Endothelial cell of umbilical vein (primary cell): ENCODE measurements around the gene ZNF384.

Experiments used
- EZH2 ChIP-seq: IDR thresholded peaks from 2 replicates; pipeline ENCODE4 v1.6.1; 2012; ENCODE audit warnings: borderline replicate concordance, low read depth, mild to moderate bottlenecking, moderate library complexity, low read length, inconsistent platforms; ENCODE audit not compliant: severe bottlenecking
- FOS ChIP-seq: IDR thresholded peaks from 2 replicates; pipeline ENCODE4 v1.6.1; 2011; ENCODE audit warnings: mild to moderate bottlenecking, low read length, moderate library complexity, borderline replicate concordance; ENCODE audit not compliant: insufficient read depth
- GATA2 ChIP-seq: IDR thresholded peaks from 2 replicates; pipeline ENCODE4 v1.7.0; 2011; ENCODE audit warnings: low read depth, mild to moderate bottlenecking, moderate library complexity, mixed read lengths, low read length; ENCODE audit not compliant: insufficient read length, insufficient read depth
- JUN ChIP-seq: IDR thresholded peaks from 2 replicates; pipeline ENCODE4 v1.6.1; 2011; ENCODE audit warnings: borderline replicate concordance, low read depth; ENCODE audit not compliant: insufficient read length, insufficient read depth
- MYC ChIP-seq: IDR thresholded peaks from one replicate; pipeline ENCODE4 v1.6.1; 2011; ENCODE audit warnings: mild to moderate bottlenecking, low read depth, low read length
- POLR2A ChIP-seq: IDR thresholded peaks from 2 replicates; pipeline ENCODE4 v1.6.1; 2012; ENCODE audit warnings: low read depth, mild to moderate bottlenecking, control low read depth, low read length
- POLR2AphosphoS5 ChIP-seq: IDR thresholded peaks from 2 replicates; pipeline ENCODE4 v1.6.1; 2012; ENCODE audit warnings: low read depth, mild to moderate bottlenecking, control low read depth, low read length, moderate library complexity; ENCODE audit not compliant: insufficient read depth
- TF ChIP-seq, protein P1 (sequence below), 2 donors: IDR thresholded peaks; 1 replicate in 1 of 2; 2 replicates in 1 of 2; pipeline ENCODE4 v1.5.1; 2011; ENCODE audit warnings: low read length in 2 of 2, mild to moderate bottlenecking in 2 of 2, moderate library complexity in 2 of 2, control low read depth in 1 of 2, inconsistent platforms in 1 of 2, low read depth in 1 of 2; ENCODE audit not compliant: insufficient read depth in 1 of 2; ENCODE audit errors: extremely low read depth in 1 of 2
- TF ChIP-seq, protein P2 (sequence below): IDR thresholded peaks from 2 replicates; pipeline ENCODE4 v1.6.1; 2011; ENCODE audit not compliant: insufficient read depth, insufficient read length

- TF ChIP-seq POLR2A (no peak), FOS (no peak), MYC (no peak), EZH2 (no peak), GATA2 (no peak), POLR2AphosphoS5 (no peak), JUN (no peak)
- TF ChIP-seq, protein P1, sequence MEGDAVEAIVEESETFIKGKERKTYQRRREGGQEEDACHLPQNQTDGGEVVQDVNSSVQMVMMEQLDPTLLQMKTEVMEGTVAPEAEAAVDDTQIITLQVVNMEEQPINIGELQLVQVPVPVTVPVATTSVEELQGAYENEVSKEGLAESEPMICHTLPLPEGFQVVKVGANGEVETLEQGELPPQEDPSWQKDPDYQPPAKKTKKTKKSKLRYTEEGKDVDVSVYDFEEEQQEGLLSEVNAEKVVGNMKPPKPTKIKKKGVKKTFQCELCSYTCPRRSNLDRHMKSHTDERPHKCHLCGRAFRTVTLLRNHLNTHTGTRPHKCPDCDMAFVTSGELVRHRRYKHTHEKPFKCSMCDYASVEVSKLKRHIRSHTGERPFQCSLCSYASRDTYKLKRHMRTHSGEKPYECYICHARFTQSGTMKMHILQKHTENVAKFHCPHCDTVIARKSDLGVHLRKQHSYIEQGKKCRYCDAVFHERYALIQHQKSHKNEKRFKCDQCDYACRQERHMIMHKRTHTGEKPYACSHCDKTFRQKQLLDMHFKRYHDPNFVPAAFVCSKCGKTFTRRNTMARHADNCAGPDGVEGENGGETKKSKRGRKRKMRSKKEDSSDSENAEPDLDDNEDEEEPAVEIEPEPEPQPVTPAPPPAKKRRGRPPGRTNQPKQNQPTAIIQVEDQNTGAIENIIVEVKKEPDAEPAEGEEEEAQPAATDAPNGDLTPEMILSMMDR (IDR thresholded peaks at IDR 0.05; ENCODE audit: extremely low read depth in 1 of 2, insufficient read depth in 1 of 2, low read depth in 1 of 2, low read length in 2 of 2), result no peak
- TF ChIP-seq, protein P2, sequence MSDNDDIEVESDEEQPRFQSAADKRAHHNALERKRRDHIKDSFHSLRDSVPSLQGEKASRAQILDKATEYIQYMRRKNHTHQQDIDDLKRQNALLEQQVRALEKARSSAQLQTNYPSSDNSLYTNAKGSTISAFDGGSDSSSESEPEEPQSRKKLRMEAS, result no peak
These were observed 9.3 kb upstream of the ZNF384 start for GRCh38 chr12:6698352-6699046.
